ENCODE measurements around the gene CPNE5.

- TF ChIP-seq, protein P1, sequence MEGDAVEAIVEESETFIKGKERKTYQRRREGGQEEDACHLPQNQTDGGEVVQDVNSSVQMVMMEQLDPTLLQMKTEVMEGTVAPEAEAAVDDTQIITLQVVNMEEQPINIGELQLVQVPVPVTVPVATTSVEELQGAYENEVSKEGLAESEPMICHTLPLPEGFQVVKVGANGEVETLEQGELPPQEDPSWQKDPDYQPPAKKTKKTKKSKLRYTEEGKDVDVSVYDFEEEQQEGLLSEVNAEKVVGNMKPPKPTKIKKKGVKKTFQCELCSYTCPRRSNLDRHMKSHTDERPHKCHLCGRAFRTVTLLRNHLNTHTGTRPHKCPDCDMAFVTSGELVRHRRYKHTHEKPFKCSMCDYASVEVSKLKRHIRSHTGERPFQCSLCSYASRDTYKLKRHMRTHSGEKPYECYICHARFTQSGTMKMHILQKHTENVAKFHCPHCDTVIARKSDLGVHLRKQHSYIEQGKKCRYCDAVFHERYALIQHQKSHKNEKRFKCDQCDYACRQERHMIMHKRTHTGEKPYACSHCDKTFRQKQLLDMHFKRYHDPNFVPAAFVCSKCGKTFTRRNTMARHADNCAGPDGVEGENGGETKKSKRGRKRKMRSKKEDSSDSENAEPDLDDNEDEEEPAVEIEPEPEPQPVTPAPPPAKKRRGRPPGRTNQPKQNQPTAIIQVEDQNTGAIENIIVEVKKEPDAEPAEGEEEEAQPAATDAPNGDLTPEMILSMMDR (IDR thresholded peaks at IDR 0.05): no peak
- TF ChIP-seq POLR2AphosphoS5 (IDR thresholded peaks at IDR 0.05) (peak; percentile 17), POLR2A (IDR thresholded peaks at IDR 0.05) (no peak)
These were observed 1.5 kb upstream of the CPNE5 start for GRCh38 chr6:36840432-36841403.

Measured in prostate gland (tissue), 2 donors.